Right cardiac atrium (tissue), 5 donors: ENCODE measurements around the gene TAF12. TPM values are rescaled to one million over a fixed set of nuclear protein-coding genes. Genes with fewer than 3 reads are reported as not detected.

ENCODE experiments used
- ATAC-seq, 2 donors: fragments of 200-7000 bp; cut with Tn5 transposase; one replicate each; pipeline versions ENCODE4 v1.8.0 to v1.9.1; 2020; ENCODE audit warnings: moderate library complexity in 2 of 2, mild to moderate bottlenecking in 1 of 2
- DNase-seq, 3 donors: peaks; one replicate each; pipeline ENCODE4 v3.0.0-alpha.2; 2020
- H3K27ac ChIP-seq: one replicate; pipeline ENCODE4 v1.5.1; 2013; ENCODE audit warnings: mild to moderate bottlenecking, low read length, control low read depth, moderate library complexity
- H3K27me3 ChIP-seq: one replicate; pipeline ENCODE4 v1.6.1; 2013; ENCODE audit not compliant: control insufficient read depth, insufficient read depth
- H3K4me1 ChIP-seq: one replicate; pipeline ENCODE4 v1.6.1; 2013; ENCODE audit warnings: low read length; ENCODE audit not compliant: control insufficient read depth, insufficient read depth
- H3K4me3 ChIP-seq: one replicate; pipeline ENCODE4 v1.5.1; 2013; ENCODE audit warnings: low read length, control low read depth
- H3K9me3 ChIP-seq: one replicate; pipeline ENCODE4 v1.6.1; 2013; ENCODE audit warnings: low read length; ENCODE audit not compliant: control insufficient read depth
- WGBS: extraction: QIAGEN DNeasy Blood & Tissue Kit; methylation state at CpG from one replicate; pipeline ENCODE4 v1.1.7; 2013; 5-methylcytosine and 5-hydroxymethylcytosine counted together
- intact Hi-C, 4 donors: fragments of 100-400 bp; cut with DNase I; formaldehyde crosslinking; loops; one replicate each; pipeline versions ENCODE4 v1.11.0 to v1.14.0; 2022 to 2023
- polyA plus RNA-seq: library from polyadenylated mRNA; stranded (reverse); fragments of 200-250 nt; gene quantifications from one replicate; pipeline ENCODE4 v1.2.3, GENCODE V29; 2013
- total RNA-seq, 4 donors: library from RNA; stranded (reverse); fragmentation: NEBNext Ultra II Directional; extraction: Animal tissue kit (Norgen Biotek cat#: 25700); gene quantifications; one replicate each; pipeline ENCODE4 v1.2.1, GENCODE V29; 2021
- donor health status: healthy with polysubstance abuse.
- donor health status: DM: no; HTN: yes; CAD: no.
- donor health status: DM: no; HTN: no; CAD: no.
- donor health status: DM: no; HTN: yes; CAD: no; lungs with severe emphysema.
- donor health status: DM: yes; HTN: yes; CAD: no.

Gene TAF12
- total and polyA plus RNA-seq, 5 donors = 17.2 to 34.0 (median 22.8) TPM

DNA sequence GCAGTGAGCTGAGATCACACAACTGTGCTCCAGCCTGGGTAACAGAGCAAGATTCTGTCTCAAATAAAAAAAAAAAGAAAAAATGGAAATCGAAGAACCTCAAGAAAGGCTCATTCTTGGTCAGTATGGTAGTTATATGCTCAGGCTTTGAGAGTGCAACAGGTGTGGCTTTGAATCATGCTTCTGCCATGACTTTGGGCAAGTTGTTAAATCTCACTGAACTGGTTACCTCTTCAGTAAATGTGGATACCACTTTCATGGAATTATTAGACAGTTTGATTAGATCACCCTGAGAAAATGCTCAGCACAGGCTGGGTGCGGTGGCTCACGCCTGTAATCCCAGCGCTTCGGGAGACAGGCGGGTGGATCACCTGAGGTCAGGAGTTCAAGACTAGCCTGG lies 77.1 kb downstream of the TAF12 start:
- H3K4me1 ChIP-seq = no peaks in the 10 kb centered on the region
- WGBS = 100% methylated on average over 6 of the region's 6 CpGs
- H3K4me3 ChIP-seq = no peak overlapping the region
- intact Hi-C loops = no loop called here
- H3K27me3 ChIP-seq = no peaks in the 10 kb centered on the region
- H3K27ac ChIP-seq = no peak overlapping the region
- H3K9me3 ChIP-seq = no peaks in the 10 kb centered on the region
- DNase-seq (no peak), ATAC-seq (no peak)

DNA sequence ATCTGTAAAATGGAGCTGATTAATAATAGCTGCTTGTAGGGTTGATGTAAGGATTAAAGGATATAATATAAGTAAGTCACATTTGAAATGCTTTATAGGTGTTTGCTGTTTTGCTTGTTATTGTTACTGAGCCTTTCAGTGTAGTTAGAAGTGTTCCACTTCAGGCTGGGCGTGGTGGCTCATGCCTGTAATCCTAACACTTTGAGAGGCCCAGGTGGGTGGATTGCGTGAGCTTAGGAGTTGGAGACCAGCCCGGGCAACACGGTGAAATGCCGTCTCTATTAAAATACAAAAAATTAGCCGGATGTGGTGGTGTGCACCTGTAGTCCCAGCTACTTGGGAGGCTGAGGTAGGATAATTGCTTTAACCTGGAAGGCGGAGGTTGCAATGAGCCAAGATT lies 77.8 kb downstream of the TAF12 start:
- ATAC-seq (no peak), DNase-seq (no peak)
- Histone ChIP-seq H3K9me3 (no peaks in the 10 kb centered on the region), H3K4me3 (no peak overlapping the region), H3K4me1 (no peaks in the 10 kb centered on the region), H3K27me3 (no peaks in the 10 kb centered on the region), H3K27ac (no peak overlapping the region)
- intact Hi-C loops = no loop called here
- WGBS = 98% methylated on average over 7 of the region's 7 CpGs

DNA sequence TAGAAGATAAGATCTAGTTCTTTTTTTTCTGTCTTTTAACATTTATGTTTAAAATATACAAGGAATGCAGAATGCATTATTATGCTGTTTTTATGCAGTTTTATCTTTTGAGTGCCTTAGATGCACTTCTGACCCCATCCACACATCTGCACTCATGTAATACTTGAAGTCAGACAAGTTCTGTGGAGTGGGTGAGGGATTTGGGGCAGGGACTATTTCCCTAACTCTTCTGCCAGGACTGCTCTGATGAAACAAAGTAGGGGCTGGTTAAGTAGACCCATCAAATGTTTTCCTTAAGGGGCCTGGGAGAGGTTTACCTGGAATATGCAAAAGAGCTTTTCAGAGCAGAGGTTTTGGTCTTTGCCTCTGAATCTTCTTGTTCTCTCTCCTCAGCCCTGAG lies 78.6 kb downstream of the TAF12 start:
- Histone ChIP-seq H3K27ac (no peak overlapping the region), H3K27me3 (no peaks in the 10 kb centered on the region), H3K4me1 (no peaks in the 10 kb centered on the region), H3K9me3 (no peaks in the 10 kb centered on the region), H3K4me3 (no peak overlapping the region)
- no peak for ATAC-seq
- no peak for DNase-seq
- intact Hi-C loops = no loop called here

- Histone ChIP-seq H3K27ac (no peak overlapping the region), H3K4me3 (no peak overlapping the region), H3K4me1 (no peaks in the 10 kb centered on the region), H3K9me3 (no peaks in the 10 kb centered on the region), H3K27me3 (no peaks in the 10 kb centered on the region)
- intact Hi-C loops = no loop called here
- ATAC-seq (no peak), DNase-seq (no peak)
- WGBS = 94% methylated on average over 3 of the region's 3 CpGs
These were observed 82.0 kb downstream of the TAF12 start for GRCh38 chr1:28560886-28561285.

Other genes starting within 250 kb of the TAF12 start
- 1 to 10 TPM; 4.4 to 8.3 (median 6.7) TPM for gene RCC1, start 137.0 kb downstream of the TAF12 start, total RNA-seq
- 4.1 TPM for gene RCC1, start 137.0 kb downstream of the TAF12 start, polyA plus RNA-seq
- gene TRNAU1AP, start 90.0 kb downstream of the TAF12 start, total RNA-seq = 10 to 100 TPM; 13.4 to 19.0 (median 16.1) TPM
- gene TRNAU1AP, start 90.0 kb downstream of the TAF12 start, polyA plus RNA-seq = 17.0 TPM
- 1 to 10 TPM; 1.3 to 1.8 (median 1.4) TPM for gene RAB42, start 50.8 kb downstream of the TAF12 start, total RNA-seq
- 0.59 TPM for gene RAB42, start 50.8 kb downstream of the TAF12 start, polyA plus RNA-seq
- not detected for gene RNU11, start 5.5 kb upstream of the TAF12 start, total RNA-seq
- not detected for gene RNU11, start 5.5 kb upstream of the TAF12 start, polyA plus RNA-seq
- gene GMEB1, start 25.7 kb upstream of the TAF12 start, total RNA-seq = 1 to 10 TPM; 6.9 to 7.7 (median 7.3) TPM
- 2.9 TPM for gene GMEB1, start 25.7 kb upstream of the TAF12 start, polyA plus RNA-seq
- 10 to 100 TPM; 34.0 to 43.3 (median 36.1) TPM for gene YTHDF2, start 93.9 kb upstream of the TAF12 start, total RNA-seq
- gene YTHDF2, start 93.9 kb upstream of the TAF12 start, polyA plus RNA-seq = 27.2 TPM
- not detected for gene OPRD1, start 169.1 kb upstream of the TAF12 start, total RNA-seq
- gene OPRD1, start 169.1 kb upstream of the TAF12 start, polyA plus RNA-seq = under 0.01 TPM